GM10266 (cell line): ENCODE results near the gene CST9.

Experiments used
- DNase-seq: peaks from one replicate; pipeline ENCODE4 v3.0.0; 2012; ENCODE audit errors: extremely low spot score
- CTCF ChIP-seq: IDR thresholded peaks from 2 replicates; pipeline ENCODE4 v1.5.1; 2012; ENCODE audit warnings: mild to moderate bottlenecking, low read depth; ENCODE audit not compliant: control insufficient read depth, insufficient read depth; ENCODE audit errors: missing control alignments

The CST9 gene

DNA sequence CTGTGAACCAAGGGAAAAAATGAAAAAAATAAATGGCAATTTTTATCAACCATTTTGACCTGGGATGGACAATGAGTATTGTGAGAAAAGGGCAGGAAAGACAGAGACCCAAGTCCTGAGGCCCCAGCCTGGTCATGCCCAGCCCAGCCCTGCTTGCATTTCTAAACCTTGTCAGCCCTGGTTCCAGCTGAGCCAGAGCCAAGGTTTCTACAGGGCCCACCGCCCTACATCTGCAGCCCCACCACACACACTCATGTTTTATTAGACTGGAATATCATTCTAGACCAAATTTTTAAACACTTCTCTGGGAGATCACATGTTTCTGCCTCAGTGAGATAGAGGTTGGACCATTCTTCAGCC lies 36.8 kb downstream of the CST9 start:
- TF ChIP-seq CTCF = no peak
- DNase-seq = no peak

DNA sequence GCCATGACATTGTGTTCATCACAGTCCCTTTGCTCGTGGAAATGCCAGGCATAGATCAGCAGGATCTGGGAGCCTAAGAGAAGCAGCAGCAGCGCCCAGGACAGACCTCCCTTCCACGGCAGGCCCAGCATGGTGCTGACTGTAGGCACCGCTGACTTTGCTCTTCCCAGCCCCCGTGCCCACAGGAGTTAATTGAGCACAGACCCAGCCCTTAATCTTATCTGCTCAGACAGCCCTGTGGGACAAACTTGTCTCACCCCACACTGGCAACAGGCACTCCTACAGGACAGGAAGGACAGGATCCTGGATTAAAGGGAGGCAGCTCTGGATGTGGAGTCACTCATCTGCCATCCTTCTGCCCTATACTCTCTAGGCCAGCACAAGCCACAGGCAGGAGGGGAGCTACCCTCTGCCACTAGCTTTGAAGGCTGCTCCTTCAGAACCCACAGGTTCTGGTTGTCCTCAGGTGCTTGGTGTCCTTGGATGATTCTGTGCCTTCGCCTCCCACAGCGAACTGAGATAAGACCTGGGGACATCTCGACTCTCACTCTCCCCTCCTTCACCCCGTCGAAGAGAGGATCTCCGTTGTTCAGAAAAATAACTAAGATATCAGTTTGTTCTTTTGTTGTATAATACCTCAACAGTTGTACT lies 37.3 kb downstream of the CST9 start, which contains the start of gene CST9L:
CST9L (minus strand) TSS at position 165 of the 651 bp plus-strand sequence; CDS start at position 131, 34 bp downstream.
- no peak for TF ChIP-seq CTCF
- no peak for DNase-seq

- TF ChIP-seq CTCF = no peak
- DNase-seq = no peak
These were observed 39.4 kb downstream of the CST9 start for GRCh38 chr20:23566199-23566932.

GRCh38 chr20:23565503-23566045 lies 40.1 kb downstream of the CST9 start:
- no peak for TF ChIP-seq CTCF
- no peak for DNase-seq

- TF ChIP-seq CTCF = no peak
- no peak for DNase-seq
These were observed 40.8 kb downstream of the CST9 start for GRCh38 chr20:23564927-23565326.

DNA sequence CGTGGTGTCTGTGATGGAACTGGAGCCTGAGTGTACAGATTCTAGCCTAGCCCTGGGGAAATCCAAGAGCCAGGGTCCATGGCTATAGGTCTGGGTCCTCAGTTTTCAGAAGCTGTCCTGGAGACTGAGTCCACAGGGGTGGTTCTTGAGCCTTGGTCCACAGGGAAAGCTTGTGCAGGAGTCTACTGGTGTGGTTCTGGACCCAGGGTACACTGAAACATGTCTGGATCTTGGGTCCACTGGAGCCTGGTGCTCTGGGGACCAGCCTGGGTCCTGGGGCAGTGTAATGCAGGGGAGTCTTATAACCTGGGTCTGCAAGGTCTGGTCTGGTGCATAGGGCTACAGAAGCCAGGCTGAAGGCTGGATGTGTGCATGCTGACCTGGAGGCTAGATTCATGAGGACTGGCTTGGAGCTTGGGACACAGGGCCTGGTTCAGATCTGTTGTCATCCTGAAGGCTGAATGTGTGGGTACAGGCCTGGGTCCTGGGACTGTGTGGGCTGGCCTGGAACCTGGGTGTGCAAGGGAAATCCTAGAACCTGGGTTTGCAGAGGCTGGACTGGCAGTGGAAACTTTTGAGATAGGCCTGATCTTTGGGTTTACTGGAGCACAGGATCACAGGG lies 42.9 kb downstream of the CST9 start:
- no peak for TF ChIP-seq CTCF
- DNase-seq = no peak
